Activated CD8-positive, alpha-beta memory T cell treated with anti-CD3 and anti-CD28 coated beads for 24 hours (primary cell): ENCODE measurements around the gene POGK.

Experiments
- DNase-seq: peaks from one replicate; pipeline ENCODE4 v3.0.0-alpha.2; 2020

The POGK gene

GRCh38 chr1:166905900-166906299 is 66.6 kb downstream of the POGK start:
- no peak for DNase-seq
